DND-41 (cell line): Measurements from ENCODE around the gene ACSL1.

Source experiments
- ATAC-seq: fragments of 200-7000 bp; cut with Tn5 transposase; 3 replicates; pipeline ENCODE4 v1.9.1; 2021; ENCODE audit warnings: low read depth; ENCODE audit not compliant: insufficient read depth
- DNase-seq: peaks from one replicate; pipeline ENCODE4 v3.0.0-alpha.2; 2020
- H2AFZ ChIP-seq: 2 replicates; pipeline ENCODE4 v1.6.0; 2012; ENCODE audit warnings: low read depth, low read length
- H3K27ac ChIP-seq: 2 replicates; pipeline ENCODE4 v1.5.1; 2012; ENCODE audit warnings: low read length, inconsistent platforms
- H3K27me3 ChIP-seq: fragments of 200-600 bp; sonication (generic); 2 replicates; pipeline ENCODE4 v1.6.0; 2012; ENCODE audit warnings: low read length, mild to moderate bottlenecking, inconsistent platforms; ENCODE audit not compliant: insufficient read depth, poor library complexity
- H3K36me3 ChIP-seq: 2 replicates; pipeline ENCODE4 v1.5.1; 2012; ENCODE audit warnings: low read length, inconsistent platforms; ENCODE audit not compliant: insufficient read depth
- H3K4me1 ChIP-seq: 2 replicates; pipeline ENCODE4 v1.5.1; 2012; ENCODE audit warnings: mild to moderate bottlenecking, low read length; ENCODE audit not compliant: insufficient read depth
- H3K4me2 ChIP-seq: 2 replicates; pipeline ENCODE4 v1.6.0; 2012; ENCODE audit warnings: mild to moderate bottlenecking, moderate library complexity, low read length, inconsistent platforms; ENCODE audit not compliant: insufficient read depth
- H3K4me3 ChIP-seq, 2 experiments: fragments of 200-600 bp in 1 of 2; shearing (Covaris generic) in 1 of 2; 2 replicates each; pipeline ENCODE4 v1.5.1; 2012 to 2016; ENCODE audit warnings: inconsistent platforms in 2 of 2, low read length in 2 of 2, mild to moderate bottlenecking in 2 of 2, low read depth in 1 of 2, moderate library complexity in 1 of 2
- H3K79me2 ChIP-seq: 2 replicates; pipeline ENCODE4 v1.6.0; 2012; ENCODE audit warnings: low read length, inconsistent platforms; ENCODE audit not compliant: insufficient read depth
- H3K9ac ChIP-seq: 2 replicates; pipeline ENCODE4 v1.6.0; 2012; ENCODE audit warnings: low read depth, mild to moderate bottlenecking, inconsistent platforms, low read length, moderate library complexity
- H3K9me3 ChIP-seq: 2 replicates; pipeline ENCODE4 v1.5.1; 2012; ENCODE audit warnings: low read length, moderate library complexity, mild to moderate bottlenecking, inconsistent platforms; ENCODE audit not compliant: insufficient read depth, severe bottlenecking
- H4K20me1 ChIP-seq: 2 replicates; pipeline ENCODE4 v1.6.0; 2012; ENCODE audit warnings: low read length; ENCODE audit not compliant: insufficient read depth
- CTCF ChIP-seq: IDR thresholded peaks from 2 replicates; pipeline ENCODE4 v1.5.1; 2012; ENCODE audit warnings: borderline replicate concordance, low read length, moderate library complexity, mild to moderate bottlenecking; ENCODE audit not compliant: poor library complexity, severe bottlenecking; ENCODE audit errors: extremely low read depth
- EZH2 ChIP-seq: IDR thresholded peaks from 3 replicates; pipeline ENCODE4 v1.6.1; 2012; ENCODE audit warnings: borderline replicate concordance, low read depth, mild to moderate bottlenecking, moderate library complexity, low read length, inconsistent platforms; ENCODE audit not compliant: severe bottlenecking

Gene ACSL1

GRCh38 chr4:184757810-184758209, 68.0 kb downstream of the ACSL1 start:
- Histone ChIP-seq H2AFZ (no peak overlapping the region), H3K36me3 (no peaks in the 10 kb centered on the region), H3K4me1 (peaks cover 10% of the 10 kb centered on the region), H4K20me1 (no peaks in the 10 kb centered on the region), H3K79me2 (no peaks in the 10 kb centered on the region), H3K27me3 (no peaks in the 10 kb centered on the region), H3K4me2 (no peak overlapping the region), H3K9ac (no peak overlapping the region), H3K27ac (no peak overlapping the region), H3K4me3 (no peak overlapping the region), H3K9me3 (no peaks in the 10 kb centered on the region)
- ATAC-seq (no peak), DNase-seq (no peak)
- TF ChIP-seq CTCF (no peak), EZH2 (no peak)

GRCh38 chr4:184756399-184756798, 69.4 kb downstream of the ACSL1 start:
- Histone ChIP-seq H3K36me3 (no peaks in the 10 kb centered on the region), H3K9me3 (no peaks in the 10 kb centered on the region), H2AFZ (no peak overlapping the region), H3K79me2 (no peaks in the 10 kb centered on the region), H3K4me1 (no peaks in the 10 kb centered on the region), H3K4me3 (no peak overlapping the region), H3K27me3 (no peaks in the 10 kb centered on the region), H4K20me1 (no peaks in the 10 kb centered on the region), H3K9ac (no peak overlapping the region), H3K4me2 (no peak overlapping the region), H3K27ac (no peak overlapping the region)
- ATAC-seq (no peak), DNase-seq (no peak)
- no peak for TF ChIP-seq EZH2
- no peak for TF ChIP-seq CTCF

GRCh38 chr4:184755278-184755677, 70.5 kb downstream of the ACSL1 start:
- no peaks in the 10 kb centered on the region for H3K9me3 ChIP-seq
- TF ChIP-seq EZH2 (no peak), CTCF (no peak)
- no peaks in the 10 kb centered on the region for H3K36me3 ChIP-seq
- no peaks in the 10 kb centered on the region for H3K27me3 ChIP-seq
- ATAC-seq (no peak), DNase-seq (no peak)
- H2AFZ ChIP-seq = no peak overlapping the region
- no peaks in the 10 kb centered on the region for H3K79me2 ChIP-seq
- H3K4me3 ChIP-seq = no peak overlapping the region
- no peaks in the 10 kb centered on the region for H4K20me1 ChIP-seq
- no peak overlapping the region for H3K9ac ChIP-seq
- no peak overlapping the region for H3K4me2 ChIP-seq
- no peak overlapping the region for H3K27ac ChIP-seq
- no peaks in the 10 kb centered on the region for H3K4me1 ChIP-seq
